Panc1 (cell line): Measurements from ENCODE around the gene SMCR8.

Experiments
- TF ChIP-seq, protein P1 (sequence below): fragments of 450-650 bp; IDR thresholded peaks from 2 replicates; pipeline ENCODE4 v1.5.1; 2017; ENCODE audit warnings: mild to moderate bottlenecking
- TF ChIP-seq, protein P2 (sequence below), 2 experiments: IDR thresholded peaks; 2 replicates each; pipeline ENCODE4 v1.6.1; 2011 to 2012; ENCODE audit warnings: low read depth in 2 of 2, control low read depth in 1 of 2, low read length in 1 of 2, mild to moderate bottlenecking in 1 of 2, moderate library complexity in 1 of 2; ENCODE audit not compliant: insufficient read depth in 1 of 2

DNA sequence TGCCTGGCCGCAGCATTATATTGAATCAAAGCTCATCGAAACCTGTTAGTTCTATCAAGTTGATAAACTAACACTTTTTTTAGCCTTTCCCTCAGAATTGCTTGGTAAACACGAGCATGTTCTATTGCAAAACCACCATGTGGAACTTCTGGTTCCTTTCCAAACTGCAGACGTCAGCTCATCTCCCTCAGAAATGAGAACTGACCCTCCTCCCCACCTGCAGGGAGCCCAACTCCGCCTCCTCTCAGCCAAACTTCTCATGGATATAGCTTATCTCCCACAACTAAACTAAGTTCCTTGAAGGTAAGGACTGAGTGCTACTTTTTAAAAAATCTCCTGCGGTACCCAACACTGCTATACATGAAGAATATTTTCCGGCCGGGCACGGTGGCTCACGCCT, 41.5 kb downstream of the SMCR8 start:
- TF ChIP-seq, protein P1, sequence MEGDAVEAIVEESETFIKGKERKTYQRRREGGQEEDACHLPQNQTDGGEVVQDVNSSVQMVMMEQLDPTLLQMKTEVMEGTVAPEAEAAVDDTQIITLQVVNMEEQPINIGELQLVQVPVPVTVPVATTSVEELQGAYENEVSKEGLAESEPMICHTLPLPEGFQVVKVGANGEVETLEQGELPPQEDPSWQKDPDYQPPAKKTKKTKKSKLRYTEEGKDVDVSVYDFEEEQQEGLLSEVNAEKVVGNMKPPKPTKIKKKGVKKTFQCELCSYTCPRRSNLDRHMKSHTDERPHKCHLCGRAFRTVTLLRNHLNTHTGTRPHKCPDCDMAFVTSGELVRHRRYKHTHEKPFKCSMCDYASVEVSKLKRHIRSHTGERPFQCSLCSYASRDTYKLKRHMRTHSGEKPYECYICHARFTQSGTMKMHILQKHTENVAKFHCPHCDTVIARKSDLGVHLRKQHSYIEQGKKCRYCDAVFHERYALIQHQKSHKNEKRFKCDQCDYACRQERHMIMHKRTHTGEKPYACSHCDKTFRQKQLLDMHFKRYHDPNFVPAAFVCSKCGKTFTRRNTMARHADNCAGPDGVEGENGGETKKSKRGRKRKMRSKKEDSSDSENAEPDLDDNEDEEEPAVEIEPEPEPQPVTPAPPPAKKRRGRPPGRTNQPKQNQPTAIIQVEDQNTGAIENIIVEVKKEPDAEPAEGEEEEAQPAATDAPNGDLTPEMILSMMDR = no peak
- TF ChIP-seq, protein P2, sequence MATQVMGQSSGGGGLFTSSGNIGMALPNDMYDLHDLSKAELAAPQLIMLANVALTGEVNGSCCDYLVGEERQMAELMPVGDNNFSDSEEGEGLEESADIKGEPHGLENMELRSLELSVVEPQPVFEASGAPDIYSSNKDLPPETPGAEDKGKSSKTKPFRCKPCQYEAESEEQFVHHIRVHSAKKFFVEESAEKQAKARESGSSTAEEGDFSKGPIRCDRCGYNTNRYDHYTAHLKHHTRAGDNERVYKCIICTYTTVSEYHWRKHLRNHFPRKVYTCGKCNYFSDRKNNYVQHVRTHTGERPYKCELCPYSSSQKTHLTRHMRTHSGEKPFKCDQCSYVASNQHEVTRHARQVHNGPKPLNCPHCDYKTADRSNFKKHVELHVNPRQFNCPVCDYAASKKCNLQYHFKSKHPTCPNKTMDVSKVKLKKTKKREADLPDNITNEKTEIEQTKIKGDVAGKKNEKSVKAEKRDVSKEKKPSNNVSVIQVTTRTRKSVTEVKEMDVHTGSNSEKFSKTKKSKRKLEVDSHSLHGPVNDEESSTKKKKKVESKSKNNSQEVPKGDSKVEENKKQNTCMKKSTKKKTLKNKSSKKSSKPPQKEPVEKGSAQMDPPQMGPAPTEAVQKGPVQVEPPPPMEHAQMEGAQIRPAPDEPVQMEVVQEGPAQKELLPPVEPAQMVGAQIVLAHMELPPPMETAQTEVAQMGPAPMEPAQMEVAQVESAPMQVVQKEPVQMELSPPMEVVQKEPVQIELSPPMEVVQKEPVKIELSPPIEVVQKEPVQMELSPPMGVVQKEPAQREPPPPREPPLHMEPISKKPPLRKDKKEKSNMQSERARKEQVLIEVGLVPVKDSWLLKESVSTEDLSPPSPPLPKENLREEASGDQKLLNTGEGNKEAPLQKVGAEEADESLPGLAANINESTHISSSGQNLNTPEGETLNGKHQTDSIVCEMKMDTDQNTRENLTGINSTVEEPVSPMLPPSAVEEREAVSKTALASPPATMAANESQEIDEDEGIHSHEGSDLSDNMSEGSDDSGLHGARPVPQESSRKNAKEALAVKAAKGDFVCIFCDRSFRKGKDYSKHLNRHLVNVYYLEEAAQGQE (IDR thresholded peaks at IDR 0.05; ENCODE audit: insufficient read depth in 1 of 2, low read depth in 2 of 2, low read length in 1 of 2) = no peak
